WTC11 (cell line): ENCODE measurements around the gene SHISA9.

Source experiments
- CREM ChIP-seq: sonication (generic); formaldehyde crosslinking; IDR thresholded peaks from 2 replicates; pipeline ENCODE4 v1.8.1; 2022; ENCODE audit warnings: mild to moderate bottlenecking, missing genetic modification reagents, moderate library complexity
- KAT7 ChIP-seq: sonication (generic); formaldehyde crosslinking; IDR thresholded peaks from 2 replicates; pipeline ENCODE4 v1.8.1; 2023; ENCODE audit warnings: missing genetic modification reagents, mild to moderate bottlenecking, borderline replicate concordance

DNA sequence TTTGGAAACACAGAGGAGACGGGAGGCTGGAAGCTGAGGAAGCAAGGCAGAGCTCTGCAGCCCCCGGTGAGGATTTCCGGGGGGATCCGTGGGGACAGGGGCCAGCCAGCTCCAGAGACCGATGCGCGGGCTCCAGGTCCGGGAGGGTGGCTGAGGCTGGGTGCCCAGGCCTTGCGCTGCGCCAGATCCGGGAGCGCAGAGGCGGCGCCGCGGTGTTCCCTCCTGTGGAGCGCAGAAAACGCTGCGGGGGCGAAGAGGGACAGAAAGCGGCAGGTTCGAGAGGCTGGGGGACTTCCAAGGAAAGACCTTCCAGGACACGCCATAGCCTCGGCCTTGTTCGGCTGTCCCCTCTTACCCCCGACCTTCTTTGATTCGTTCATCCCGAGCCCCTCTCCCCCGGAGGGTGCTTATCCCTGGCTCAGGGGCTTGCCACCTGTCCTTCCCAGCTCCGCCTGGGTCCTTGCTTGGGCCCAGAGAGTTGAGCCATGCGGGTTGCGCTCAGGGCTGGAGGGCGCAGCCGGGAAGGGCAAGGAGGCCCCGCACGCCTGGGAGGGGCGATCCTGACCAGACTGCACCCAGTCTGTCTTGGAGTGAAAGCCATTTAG, 697 bp upstream of the SHISA9 start:
- TF ChIP-seq CREM (CRISPR knock-in tag) (no peak), KAT7 (CRISPR knock-in tag) (no peak)
